HT-29 (cell line): ENCODE results near the gene LPIN1. TPM values are rescaled to one million over a fixed set of nuclear protein-coding genes. Genes with fewer than 3 reads are reported as not detected.
A peak's percentile ranks its signal among the peaks of the same experiment; 100 is the strongest.
"Not testable (repeated sequence)": the region's sequence is repeated elsewhere in the genome, so short reads cannot be mapped to it uniquely, and the experiment has no call there.

Experiments
- DNase-seq: peaks from one replicate; pipeline ENCODE4 v3.0.0-alpha.2; 2015; ENCODE audit warnings: low spot score
- total RNA-seq: library from RNA; depleted of rRNA; stranded (reverse); fragments of >200 nt; shearing (Covaris generic); gene quantifications from 2 replicates; pipeline ENCODE4 v1.2.3, GENCODE V29; 2014

The LPIN1 gene
- total RNA-seq, 1 experiment from 2014 or later, result 6.8 TPM

GRCh38 chr2:11832531-11832930 is 86.1 kb downstream of the LPIN1 start:
- DNase-seq, result no peak

GRCh38 chr2:11833601-11834000 is 87.2 kb downstream of the LPIN1 start:
- DNase-seq, result no peak

- peak; percentile 8 for DNase-seq
These were observed 89.0 kb downstream of the LPIN1 start for GRCh38 chr2:11835403-11835802.

GRCh38 chr2:11836647-11837219 is 90.3 kb downstream of the LPIN1 start:
- DNase-seq, result no peak

- no peak for DNase-seq
These were observed 91.7 kb downstream of the LPIN1 start for GRCh38 chr2:11837875-11838734.

- DNase-seq, result no peak
These were observed 93.5 kb downstream of the LPIN1 start for GRCh38 chr2:11839916-11840315.

- no peak for DNase-seq
These were observed 95.9 kb downstream of the LPIN1 start for GRCh38 chr2:11842336-11842735.

- not testable (repeated sequence) for DNase-seq
These were observed 98.4 kb downstream of the LPIN1 start for GRCh38 chr2:11844798-11845197.

- not testable (repeated sequence) for DNase-seq
These were observed 101.5 kb downstream of the LPIN1 start for GRCh38 chr2:11847935-11848334.

- no peak for DNase-seq
These were observed 103.7 kb downstream of the LPIN1 start for GRCh38 chr2:11850082-11850481.

- no peak for DNase-seq
These were observed 106.2 kb downstream of the LPIN1 start for GRCh38 chr2:11852526-11853196.

GRCh38 chr2:11853197-11853588 is 106.8 kb downstream of the LPIN1 start:
- no peak for DNase-seq

GRCh38 chr2:11855064-11855760 is 108.8 kb downstream of the LPIN1 start:
- no peak for DNase-seq

- no peak for DNase-seq
These were observed 109.7 kb downstream of the LPIN1 start for GRCh38 chr2:11856095-11856494.

GRCh38 chr2:11858883-11859282 is 112.5 kb downstream of the LPIN1 start:
- no peak for DNase-seq

- not testable (repeated sequence) for DNase-seq
These were observed 113.5 kb downstream of the LPIN1 start for GRCh38 chr2:11859975-11860374.

GRCh38 chr2:11861044-11861443 is 114.6 kb downstream of the LPIN1 start:
- no peak for DNase-seq

GRCh38 chr2:11862049-11862448 is 115.6 kb downstream of the LPIN1 start:
- no peak for DNase-seq

- no peak for DNase-seq
These were observed 116.7 kb downstream of the LPIN1 start for GRCh38 chr2:11863103-11863502.

GRCh38 chr2:11863513-11864328 is 117.3 kb downstream of the LPIN1 start:
- peak; percentile 79 for DNase-seq

- no peak for DNase-seq
These were observed 118.3 kb downstream of the LPIN1 start for GRCh38 chr2:11864724-11865123.
